ENCODE measurements around the gene ZDHHC5.
A peak's percentile ranks its signal among the peaks of the same experiment; 100 is the strongest.
"Not testable (repeated sequence)": the region's sequence is repeated elsewhere in the genome, so short reads cannot be mapped to it uniquely, and the experiment has no call there.

The ZDHHC5 gene

GRCh38 chr11:57645689-57646085, 22.2 kb upstream of the ZDHHC5 start:
- DNase-seq, result no peak

- no peak for DNase-seq
Measured at GRCh38 chr11:57646194-57646798, 21.6 kb upstream of the ZDHHC5 start.

- DNase-seq, result peak in 2 of 3 experiments; percentile 50 to 61
Measured at GRCh38 chr11:57646799-57647303, 21.1 kb upstream of the ZDHHC5 start.

- peak in 2 of 3 experiments; percentile 50 to 62 for DNase-seq
Measured at GRCh38 chr11:57647372-57647771, 20.5 kb upstream of the ZDHHC5 start.

GRCh38 chr11:57647960-57648800, 19.7 kb upstream of the ZDHHC5 start:
- peak in 2 of 3 experiments; percentile 52 to 57 for DNase-seq

GRCh38 chr11:57648801-57649735, 18.8 kb upstream of the ZDHHC5 start:
- DNase-seq, result peak in 2 of 3 experiments; percentile 37 to 63

GRCh38 chr11:57649826-57650738, 17.8 kb upstream of the ZDHHC5 start, which contains the start of gene YPEL4:
TSS of gene YPEL4 (minus strand) at chr11:57649912. CDS start at chr11:57647107, 2,805 bp downstream.
- DNase-seq, result peak in 2 of 3 experiments; percentile 54 to 71

GRCh38 chr11:57650739-57651090, 17.2 kb upstream of the ZDHHC5 start:
- no peak for DNase-seq

GRCh38 chr11:57651408-57651807, 16.5 kb upstream of the ZDHHC5 start:
- no peak for DNase-seq

- DNase-seq, result not testable (repeated sequence)
Measured at GRCh38 chr11:57652230-57652629, 15.7 kb upstream of the ZDHHC5 start.

- DNase-seq, result no peak
Measured at GRCh38 chr11:57652662-57653061, 15.3 kb upstream of the ZDHHC5 start.

GRCh38 chr11:57653163-57653562, 14.8 kb upstream of the ZDHHC5 start:
- DNase-seq, result no peak

GRCh38 chr11:57656885-57657193, 11.1 kb upstream of the ZDHHC5 start:
- DNase-seq, result no peak

- DNase-seq, result peak; percentile 98 to 100 (median 99)
Measured at GRCh38 chr11:57657194-57658022, 10.5 kb upstream of the ZDHHC5 start, which contains the start of gene CLP1. TSS of gene CLP1 (plus strand) at chr11:57657762. CDS start at chr11:57659477, 1,715 bp downstream.

- DNase-seq, result no peak
Measured at GRCh38 chr11:57658023-57658361, 9.9 kb upstream of the ZDHHC5 start.

GRCh38 chr11:57659669-57660068, 8.2 kb upstream of the ZDHHC5 start:
- DNase-seq, result no peak

- DNase-seq, result no peak
Measured at GRCh38 chr11:57662893-57663292, 5.0 kb upstream of the ZDHHC5 start.

GRCh38 chr11:57663975-57664374, 3.9 kb upstream of the ZDHHC5 start:
- DNase-seq, result no peak

- DNase-seq, result peak; percentile 96 to 100 (median 100)
Measured at GRCh38 chr11:57667117-57667735, 688 bp upstream of the ZDHHC5 start.

- DNase-seq, result no peak
Measured at GRCh38 chr11:57668434-57668782, 494 bp downstream of the ZDHHC5 start.

- no peak for DNase-seq
Measured at GRCh38 chr11:57674251-57674650, 6.3 kb downstream of the ZDHHC5 start.
